ENCODE results near the gene PGLYRP1. TPM values are rescaled to one million over a fixed set of nuclear protein-coding genes. Genes with fewer than 3 reads are reported as not detected.

Gene PGLYRP1
- total and polyA plus RNA-seq, 4 donors = 0.25 to 13.9 (median 0.76) TPM

DNA sequence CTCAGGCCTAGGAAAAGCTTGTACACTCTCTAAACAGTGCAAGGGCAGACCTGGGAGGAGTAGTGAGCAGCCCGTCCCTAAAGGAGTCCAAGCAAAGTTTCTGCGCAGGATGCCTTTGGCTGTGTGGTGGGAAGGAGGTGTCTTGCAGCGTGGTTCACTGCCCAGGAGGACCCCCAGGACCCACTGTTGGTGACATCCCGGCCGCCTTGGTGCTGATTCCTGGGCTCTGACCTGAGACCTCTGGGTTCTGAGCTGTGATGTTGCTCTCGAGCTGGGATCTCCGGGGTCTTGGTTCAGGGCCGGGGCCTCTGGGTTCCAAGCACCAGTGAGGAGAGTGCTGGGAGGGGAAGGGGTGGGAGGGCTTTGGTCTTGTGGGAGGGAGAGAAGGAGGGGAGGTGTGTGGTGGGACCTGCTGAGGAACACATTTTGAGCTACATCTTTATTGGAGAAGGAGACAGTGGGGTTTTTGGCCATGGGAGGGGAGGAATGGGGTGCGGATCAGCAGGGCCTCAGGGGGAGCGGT, 4.1 kb downstream of the PGLYRP1 start:
- no peaks in the 10 kb centered on the region for H3K27me3 ChIP-seq (ENCODE audit: control insufficient read depth in 4 of 4, insufficient read depth in 4 of 4, low read length in 3 of 4)
- peaks cover 0 to 5% (median 0%) of the 10 kb centered on the region in 4 donors for H3K36me3 ChIP-seq (ENCODE audit: control insufficient read depth in 4 of 4, insufficient read depth in 3 of 4, low read depth in 1 of 4, low read length in 3 of 4)
- WGBS = 98% methylated on average over 10 of the region's 10 CpGs
- H3K9ac ChIP-seq (ENCODE audit: low read depth in 1 of 2, low read length in 2 of 2) = no peak overlapping the region
- no peak for DNase-seq (ENCODE audit: low spot score)
- H3K9me3 ChIP-seq (ENCODE audit: control insufficient read depth in 4 of 4, low read length in 3 of 4) = no peaks in the 10 kb centered on the region
- H3K27ac ChIP-seq (ENCODE audit: low read depth in 1 of 2, low read length in 2 of 2) = no peak overlapping the region
- H3K4me1 ChIP-seq (ENCODE audit: control insufficient read depth in 4 of 4, insufficient read depth in 4 of 4, low read length in 3 of 4) = peaks cover 8 to 24% (median 15%) of the 10 kb centered on the region in 4 donors
- TF ChIP-seq RXRA (IDR thresholded peaks at IDR 0.05) (no peak), HNF4G (IDR thresholded peaks at IDR 0.05) (no peak), ATF3 (IDR thresholded peaks at IDR 0.05) (no peak), GABPA (IDR thresholded peaks at IDR 0.05 in 1 of 2, conservative IDR thresholded peaks at IDR 0.05 in 1 of 2) (no peak), REST (IDR thresholded peaks at IDR 0.05) (no peak), EGR1 (IDR thresholded peaks at IDR 0.05; ENCODE audit: low read depth in 2 of 2) (no peak), TAF1 (conservative IDR thresholded peaks at IDR 0.05) (no peak), NR2F2 (IDR thresholded peaks at IDR 0.05) (no peak), FOXA1 (IDR thresholded peaks at IDR 0.05) (no peak), FOXA2 (IDR thresholded peaks at IDR 0.05) (no peak), MAX (IDR thresholded peaks at IDR 0.05) (no peak), HNF4A (conservative IDR thresholded peaks at IDR 0.05) (no peak), YY1 (IDR thresholded peaks at IDR 0.05) (no peak), SP1 (IDR thresholded peaks at IDR 0.05) (no peak), RAD21 (IDR thresholded peaks at IDR 0.05) (no peak), ZBTB33 (IDR thresholded peaks at IDR 0.05) (no peak), JUND (IDR thresholded peaks at IDR 0.05) (no peak)
- TF ChIP-seq, protein P1, sequence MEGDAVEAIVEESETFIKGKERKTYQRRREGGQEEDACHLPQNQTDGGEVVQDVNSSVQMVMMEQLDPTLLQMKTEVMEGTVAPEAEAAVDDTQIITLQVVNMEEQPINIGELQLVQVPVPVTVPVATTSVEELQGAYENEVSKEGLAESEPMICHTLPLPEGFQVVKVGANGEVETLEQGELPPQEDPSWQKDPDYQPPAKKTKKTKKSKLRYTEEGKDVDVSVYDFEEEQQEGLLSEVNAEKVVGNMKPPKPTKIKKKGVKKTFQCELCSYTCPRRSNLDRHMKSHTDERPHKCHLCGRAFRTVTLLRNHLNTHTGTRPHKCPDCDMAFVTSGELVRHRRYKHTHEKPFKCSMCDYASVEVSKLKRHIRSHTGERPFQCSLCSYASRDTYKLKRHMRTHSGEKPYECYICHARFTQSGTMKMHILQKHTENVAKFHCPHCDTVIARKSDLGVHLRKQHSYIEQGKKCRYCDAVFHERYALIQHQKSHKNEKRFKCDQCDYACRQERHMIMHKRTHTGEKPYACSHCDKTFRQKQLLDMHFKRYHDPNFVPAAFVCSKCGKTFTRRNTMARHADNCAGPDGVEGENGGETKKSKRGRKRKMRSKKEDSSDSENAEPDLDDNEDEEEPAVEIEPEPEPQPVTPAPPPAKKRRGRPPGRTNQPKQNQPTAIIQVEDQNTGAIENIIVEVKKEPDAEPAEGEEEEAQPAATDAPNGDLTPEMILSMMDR (IDR thresholded peaks at IDR 0.05; ENCODE audit: low read depth, low read length, missing input control) = no peak
- H3K4me3 ChIP-seq (ENCODE audit: low read depth in 1 of 3, low read length in 3 of 3) = no peak overlapping the region

Data from liver (tissue), 9 donors.